GM12874 (cell line): ENCODE data around the gene ANO2.

Experiments
- TF ChIP-seq, protein P1 (sequence below): IDR thresholded peaks from 2 replicates; pipeline ENCODE4 v1.5.1; 2011; ENCODE audit warnings: low read depth, mild to moderate bottlenecking, control low read depth, low read length, moderate library complexity; ENCODE audit not compliant: insufficient read depth

ANO2 gene

DNA sequence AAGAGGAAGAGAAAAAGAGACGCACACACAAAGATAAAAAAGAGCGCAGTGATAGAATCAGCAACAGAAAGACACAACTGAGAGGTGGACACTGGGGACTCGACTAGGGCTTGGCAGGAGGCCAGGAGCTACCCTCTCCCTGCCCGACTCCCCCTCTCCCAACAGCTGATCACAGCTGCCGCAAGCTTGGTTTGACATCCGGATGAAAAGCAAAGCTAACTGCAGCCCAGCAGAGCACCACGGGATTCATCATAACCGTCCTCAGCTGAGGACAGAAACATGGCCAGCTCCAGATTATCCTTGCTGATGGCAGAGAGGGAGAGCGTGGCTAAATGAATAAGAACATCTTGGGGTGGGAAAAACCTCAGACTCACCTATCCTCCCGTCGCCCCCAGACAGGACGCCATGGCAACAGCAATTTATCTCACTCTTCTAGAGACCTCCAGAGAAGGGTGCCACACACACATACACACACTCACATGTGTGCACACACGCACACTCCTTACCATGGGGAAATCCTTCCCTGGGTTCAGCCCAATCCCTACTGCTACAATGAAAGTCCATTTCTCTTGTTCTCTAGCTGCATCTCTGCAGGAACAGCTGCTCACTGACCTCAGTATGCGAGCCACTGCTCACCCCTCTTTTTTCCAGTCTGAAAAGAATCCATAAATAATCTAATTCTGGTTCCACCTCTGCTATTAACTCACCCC lies 377.9 kb downstream of the ANO2 start:
- TF ChIP-seq, protein P1, sequence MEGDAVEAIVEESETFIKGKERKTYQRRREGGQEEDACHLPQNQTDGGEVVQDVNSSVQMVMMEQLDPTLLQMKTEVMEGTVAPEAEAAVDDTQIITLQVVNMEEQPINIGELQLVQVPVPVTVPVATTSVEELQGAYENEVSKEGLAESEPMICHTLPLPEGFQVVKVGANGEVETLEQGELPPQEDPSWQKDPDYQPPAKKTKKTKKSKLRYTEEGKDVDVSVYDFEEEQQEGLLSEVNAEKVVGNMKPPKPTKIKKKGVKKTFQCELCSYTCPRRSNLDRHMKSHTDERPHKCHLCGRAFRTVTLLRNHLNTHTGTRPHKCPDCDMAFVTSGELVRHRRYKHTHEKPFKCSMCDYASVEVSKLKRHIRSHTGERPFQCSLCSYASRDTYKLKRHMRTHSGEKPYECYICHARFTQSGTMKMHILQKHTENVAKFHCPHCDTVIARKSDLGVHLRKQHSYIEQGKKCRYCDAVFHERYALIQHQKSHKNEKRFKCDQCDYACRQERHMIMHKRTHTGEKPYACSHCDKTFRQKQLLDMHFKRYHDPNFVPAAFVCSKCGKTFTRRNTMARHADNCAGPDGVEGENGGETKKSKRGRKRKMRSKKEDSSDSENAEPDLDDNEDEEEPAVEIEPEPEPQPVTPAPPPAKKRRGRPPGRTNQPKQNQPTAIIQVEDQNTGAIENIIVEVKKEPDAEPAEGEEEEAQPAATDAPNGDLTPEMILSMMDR: no peak

DNA sequence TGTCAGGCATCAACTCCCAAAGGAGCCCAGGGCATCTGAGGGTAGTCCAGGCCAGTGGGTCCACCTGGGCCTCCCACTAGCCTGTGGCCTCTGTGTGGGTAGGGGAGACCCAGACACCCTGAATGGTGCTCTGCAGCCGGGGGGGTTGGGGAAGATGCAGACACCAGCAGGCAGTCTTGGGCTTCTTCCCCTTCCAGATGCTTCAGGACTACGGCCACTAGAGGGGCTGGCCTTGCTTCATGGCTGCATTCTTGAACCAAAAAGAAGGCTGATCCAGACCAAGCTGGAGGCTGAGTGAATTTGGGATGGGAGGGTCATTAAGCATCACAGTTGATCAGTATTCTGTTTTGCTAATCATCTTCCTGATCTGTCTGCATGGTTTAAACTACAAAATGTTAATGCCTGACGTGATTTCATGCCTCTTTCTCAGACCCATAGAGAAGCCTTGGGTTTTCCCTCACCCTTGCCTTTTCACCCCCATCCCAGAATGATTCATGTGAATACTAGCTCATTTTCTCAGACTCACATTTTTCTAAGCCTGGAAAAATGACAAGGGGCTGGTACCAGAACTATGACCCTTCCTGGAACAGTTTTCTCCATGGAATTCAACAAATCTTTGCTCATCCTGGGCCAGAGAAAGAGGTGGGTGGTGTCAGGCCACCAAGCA lies 379.0 kb downstream of the ANO2 start:
- TF ChIP-seq, protein P1: no peak

DNA sequence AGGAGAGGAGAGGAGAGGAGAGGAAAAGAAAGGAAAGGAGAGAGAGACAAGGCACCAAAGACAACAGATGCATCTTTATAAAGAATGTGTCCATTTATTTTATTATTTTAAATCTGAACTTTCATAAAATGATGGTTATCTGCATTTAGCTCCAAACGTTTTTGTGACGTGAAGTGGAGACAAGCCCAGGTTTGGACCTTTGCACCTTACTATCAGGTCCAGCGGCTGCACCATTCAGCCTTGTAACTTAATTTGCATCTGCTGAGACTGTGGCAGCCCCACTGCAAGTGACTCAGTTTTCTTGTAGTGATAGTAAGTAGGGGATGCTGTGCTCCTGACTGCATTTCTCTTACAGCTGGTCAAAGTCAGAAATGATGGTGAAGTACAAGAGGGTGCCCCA lies 382.5 kb downstream of the ANO2 start:
- TF ChIP-seq, protein P1: no peak

DNA sequence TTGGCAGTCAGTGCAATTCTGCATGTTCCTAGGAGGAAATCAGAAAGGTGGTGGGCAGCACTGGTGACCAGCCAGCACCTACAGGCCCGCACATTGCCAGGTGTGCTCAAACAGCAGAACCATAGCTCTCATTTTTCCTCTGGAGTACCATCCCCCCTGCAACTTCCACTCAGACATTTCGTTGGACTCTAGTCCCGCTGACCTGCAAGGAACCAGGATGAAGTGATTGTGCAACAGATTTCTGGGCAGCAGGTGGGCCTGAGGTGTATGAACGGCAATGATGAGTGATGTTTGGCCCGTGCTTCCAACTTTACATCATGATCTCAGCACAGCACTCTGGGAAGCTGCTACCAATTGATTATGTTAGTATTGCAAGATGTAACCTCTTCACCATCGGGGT lies 383.2 kb downstream of the ANO2 start:
- TF ChIP-seq, protein P1: no peak

DNA sequence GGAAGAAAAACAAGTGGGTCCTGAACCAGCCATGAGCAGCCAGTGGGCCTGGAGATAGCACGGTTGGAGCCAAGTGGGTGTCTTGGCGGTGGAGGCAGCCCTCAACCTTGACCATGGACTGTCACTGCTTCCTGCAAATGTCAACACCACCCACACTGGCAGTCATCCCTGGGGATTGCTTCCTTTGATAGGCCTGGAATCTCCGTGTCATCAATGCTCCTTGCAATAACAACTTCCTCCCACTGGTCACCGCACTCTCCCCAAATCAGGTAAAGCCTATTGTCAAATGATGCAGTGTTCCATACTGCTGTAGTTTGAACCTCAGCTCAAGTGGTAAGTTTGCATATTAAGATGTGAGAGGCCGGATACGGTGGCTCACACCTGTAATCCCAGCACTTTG lies 384.0 kb downstream of the ANO2 start:
- TF ChIP-seq, protein P1: no peak

DNA sequence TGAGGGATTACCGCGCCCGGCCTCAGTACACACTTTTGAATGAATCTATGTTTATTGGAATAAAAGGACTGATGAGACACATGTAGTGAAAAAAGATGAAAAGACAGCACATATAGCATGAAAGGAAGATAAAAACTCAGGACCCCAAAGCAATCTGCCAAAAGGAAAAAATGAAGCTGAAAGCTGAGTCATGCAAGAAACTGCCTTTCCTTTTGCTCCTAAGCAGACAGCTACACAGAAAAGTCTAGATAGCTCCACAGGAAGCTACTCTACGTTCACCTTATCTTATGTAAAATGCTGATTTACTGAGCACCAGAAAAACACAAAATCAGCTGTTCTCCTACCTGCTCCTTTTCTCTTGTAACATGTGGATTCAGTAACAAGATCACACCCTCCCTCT lies 384.8 kb downstream of the ANO2 start:
- TF ChIP-seq, protein P1: no peak

DNA sequence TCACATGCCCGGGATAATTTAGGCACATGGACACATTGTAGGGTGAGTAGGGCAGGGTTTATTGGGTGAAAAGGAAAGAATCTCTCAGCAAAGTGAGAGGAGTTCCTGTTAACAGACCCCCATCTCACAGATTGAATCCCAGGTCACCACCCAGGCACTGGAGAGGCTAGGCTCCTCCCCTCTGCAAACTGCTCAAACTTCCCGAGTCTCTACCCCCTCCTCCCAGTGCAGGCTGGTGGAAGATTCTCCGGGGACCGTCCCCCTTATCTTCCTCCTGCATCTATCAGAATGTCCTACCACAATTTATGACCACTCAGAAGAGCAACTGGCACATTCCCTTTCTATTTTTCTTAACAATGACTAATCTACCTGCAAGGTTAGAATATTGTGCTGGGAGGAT lies 387.2 kb downstream of the ANO2 start:
- TF ChIP-seq, protein P1: no peak
